Cardiac muscle cell (in vitro differentiated cells and primary cell): ENCODE results near the gene HOXC5. TPM values are rescaled to one million over a fixed set of nuclear protein-coding genes. Genes with fewer than 3 reads are reported as not detected.

Experiments used
- DNase-seq, 2 donors: peaks; one replicate each; pipeline versions ENCODE4 v3.0.0 to v3.0.0-alpha.2; 2010 to 2017; ENCODE audit warnings: low read depth in 1 of 2, low spot score in 1 of 2
- H3K27ac ChIP-seq: fragments of 200-600 bp; sonication (generic); 2 replicates; pipeline ENCODE4 v1.5.1; 2016
- H3K27me3 ChIP-seq: fragments of 200-600 bp; sonication (generic); 2 replicates; pipeline ENCODE4 v1.6.0; 2016; ENCODE audit warnings: control low read depth
- H3K36me3 ChIP-seq: fragments of 200-600 bp; sonication (generic); 2 replicates; pipeline ENCODE4 v1.5.1; 2016; ENCODE audit warnings: control low read depth
- H3K4me1 ChIP-seq: fragments of 200-600 bp; sonication (generic); 2 replicates; pipeline ENCODE4 v1.8.1; 2017; ENCODE audit warnings: low read depth, mild to moderate bottlenecking, mixed run types
- H3K4me3 ChIP-seq: fragments of 200-600 bp; sonication (generic); 2 replicates; pipeline ENCODE4 v1.5.1; 2016; ENCODE audit warnings: mild to moderate bottlenecking
- H3K9me3 ChIP-seq: fragments of 200-600 bp; sonication (generic); 2 replicates; pipeline ENCODE4 v1.5.1; 2017; ENCODE audit warnings: low read depth, mild to moderate bottlenecking, control low read depth
- CTCF ChIP-seq: IDR thresholded peaks from 2 replicates; pipeline ENCODE4 v1.5.1; 2012; ENCODE audit warnings: low read depth, mild to moderate bottlenecking, low read length
- polyA plus RNA-seq: library from polyadenylated mRNA; unstranded; fragments of >200 nt; fragmentation: Nextera tagmentation; extraction: Ambion mirVana; gene quantifications from 2 replicates; pipeline ENCODE4 v1.2.1, GENCODE V29; 2016
- total RNA-seq: library from RNA; depleted of rRNA; stranded (reverse); fragments of >200 nt; gene quantifications from 2 replicates; pipeline ENCODE4 v1.2.3, GENCODE V29; 2016

Gene HOXC5
- total RNA-seq (not detected in 2 replicates), polyA plus RNA-seq (not detected in 2 replicates)

DNA sequence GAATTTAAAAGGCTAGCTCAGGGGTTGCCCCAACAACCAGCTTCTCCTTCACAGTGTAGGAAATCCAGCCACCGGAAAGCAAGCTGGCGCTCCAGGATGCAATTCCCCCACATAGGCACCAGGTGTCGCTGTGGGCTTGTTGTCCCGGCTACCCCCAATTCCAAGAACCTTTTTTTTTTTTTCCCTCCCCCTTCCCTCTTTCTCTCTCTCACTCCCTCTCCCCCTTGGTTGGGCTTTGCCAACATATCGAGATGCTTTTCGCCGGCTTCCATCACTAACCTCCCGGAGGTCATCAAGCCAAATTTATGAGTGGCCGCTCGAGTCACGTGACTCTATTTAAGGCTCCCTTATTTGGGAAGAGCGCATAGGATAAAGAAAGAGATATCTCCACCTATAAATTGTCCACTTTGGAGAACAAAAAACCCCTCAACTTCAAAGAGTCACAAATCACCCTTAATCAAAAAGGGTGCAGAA, at the start of gene HOXC5:
TSS of gene HOXC5 (plus strand) at position 424 of the 474 bp plus-strand sequence. CDS start 73 bp downstream, outside the sequence.
- no peak within 1 kb of the TSS for H3K27ac ChIP-seq
- H3K4me1 ChIP-seq, result peaks cover 4% of the 10 kb centered on the region
- peak within 1 kb of the TSS; percentile 10 for H3K4me3 ChIP-seq

DNA sequence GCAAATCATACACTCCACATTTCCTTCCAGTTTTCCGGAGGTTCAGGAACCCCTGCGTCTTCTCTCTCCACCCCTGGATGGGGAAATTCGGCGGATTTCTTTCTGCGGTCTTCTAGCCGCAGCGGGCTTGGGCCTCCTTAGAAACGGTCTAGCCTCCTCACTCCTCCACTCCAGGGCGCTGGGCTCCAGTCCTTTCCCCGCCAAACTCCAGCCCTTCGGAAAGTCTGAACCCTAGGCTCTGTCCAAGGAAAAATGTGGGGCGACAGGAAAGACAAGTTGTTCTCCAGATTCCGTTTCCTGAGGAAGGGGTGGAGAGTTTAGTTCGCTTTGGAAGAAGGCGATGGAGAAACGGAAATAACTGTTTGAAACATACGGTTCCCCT, 49.3 kb upstream of the HOXC5 start:
- H3K36me3 ChIP-seq, result no peaks in the 10 kb centered on the region
- no peak overlapping the region for H3K27ac ChIP-seq
- no peaks in the 10 kb centered on the region for H3K4me1 ChIP-seq
- peaks cover 100% of the 10 kb centered on the region for H3K27me3 ChIP-seq
- H3K9me3 ChIP-seq, result no peaks in the 10 kb centered on the region
- no peak overlapping the region for H3K4me3 ChIP-seq
- no peak for TF ChIP-seq CTCF
- DNase-seq, result no peak

More for the DNA sequence above, at the start of gene HOXC5:
- peak; percentile 69 to 72 for DNase-seq
- Histone ChIP-seq H3K36me3 (no peaks in the 10 kb centered on the region), H3K9me3 (no peaks in the 10 kb centered on the region), H3K27me3 (peaks cover 100% of the 10 kb centered on the region)
- TF ChIP-seq CTCF, result peak; percentile 96

DNA sequence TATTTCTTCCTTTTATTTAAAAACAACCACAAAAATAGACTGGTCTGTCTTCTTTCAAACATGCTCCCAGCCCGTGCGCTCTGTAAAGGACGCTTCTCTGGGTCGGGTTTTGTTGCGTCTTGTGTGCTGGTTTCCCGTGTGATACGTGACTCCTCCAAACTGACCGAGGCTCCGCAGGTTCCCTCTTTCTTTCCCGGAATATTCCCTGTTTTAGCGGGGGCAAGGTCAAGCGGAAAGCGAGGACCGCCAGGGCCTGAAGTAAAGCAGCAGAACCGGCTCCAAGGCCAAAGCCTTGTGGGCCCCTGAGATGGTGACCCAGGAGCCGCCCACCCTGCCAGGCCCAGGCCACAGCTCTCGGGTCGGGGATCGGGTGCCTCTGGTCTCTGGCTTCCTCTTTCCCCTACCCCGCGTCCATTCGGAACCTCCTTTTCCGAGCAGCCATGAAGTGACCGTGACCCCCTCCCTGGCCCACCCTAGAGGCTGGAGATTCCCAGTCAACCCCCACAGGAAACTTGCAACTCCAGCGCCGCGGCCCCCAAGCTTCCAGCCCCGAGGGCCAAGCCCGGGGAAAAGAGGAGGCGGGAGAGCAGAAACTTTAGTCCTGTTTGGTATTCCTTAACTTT, 48.8 kb upstream of the HOXC5 start:
- H3K27ac ChIP-seq, result no peak overlapping the region
- H3K4me1 ChIP-seq, result no peaks in the 10 kb centered on the region
- no peak for TF ChIP-seq CTCF
- no peak for DNase-seq
- H3K36me3 ChIP-seq, result no peaks in the 10 kb centered on the region
- no peak overlapping the region for H3K4me3 ChIP-seq
- H3K27me3 ChIP-seq, result peaks cover 100% of the 10 kb centered on the region
- H3K9me3 ChIP-seq, result no peaks in the 10 kb centered on the region

- Histone ChIP-seq H3K36me3 (no peaks in the 10 kb centered on the region), H3K27me3 (peaks cover 100% of the 10 kb centered on the region), H3K27ac (no peak within 1 kb of the TSS), H3K4me1 (no peaks in the 10 kb centered on the region), H3K9me3 (no peaks in the 10 kb centered on the region), H3K4me3 (no peak within 1 kb of the TSS)
- peak; percentile 51 for TF ChIP-seq CTCF
- peak; percentile 80 to 88 for DNase-seq
These were observed 47.8 kb upstream of the HOXC5 start, which contains the start of gene HOXC10 for GRCh38 chr12:53984901-53985691. TSS of gene HOXC10 (plus strand) at chr12:53985146. CDS start at chr12:53985260, 114 bp downstream.

- Histone ChIP-seq H3K27me3 (peaks cover 100% of the 10 kb centered on the region), H3K36me3 (no peaks in the 10 kb centered on the region), H3K27ac (no peak overlapping the region), H3K9me3 (no peaks in the 10 kb centered on the region), H3K4me3 (no peak overlapping the region), H3K4me1 (no peaks in the 10 kb centered on the region)
- no peak for DNase-seq
- no peak for TF ChIP-seq CTCF
These were observed 47.2 kb upstream of the HOXC5 start for GRCh38 chr12:53985692-53985993.
